ENCODE data around the gene SLC26A1. TPM values are rescaled to one million over a fixed set of nuclear protein-coding genes. Genes with fewer than 3 reads are reported as not detected.
A peak's percentile ranks its signal among the peaks of the same experiment; 100 is the strongest.

The SLC26A1 gene
- total RNA-seq, 1 donor from 2014 or later: under 0.01 TPM

DNA sequence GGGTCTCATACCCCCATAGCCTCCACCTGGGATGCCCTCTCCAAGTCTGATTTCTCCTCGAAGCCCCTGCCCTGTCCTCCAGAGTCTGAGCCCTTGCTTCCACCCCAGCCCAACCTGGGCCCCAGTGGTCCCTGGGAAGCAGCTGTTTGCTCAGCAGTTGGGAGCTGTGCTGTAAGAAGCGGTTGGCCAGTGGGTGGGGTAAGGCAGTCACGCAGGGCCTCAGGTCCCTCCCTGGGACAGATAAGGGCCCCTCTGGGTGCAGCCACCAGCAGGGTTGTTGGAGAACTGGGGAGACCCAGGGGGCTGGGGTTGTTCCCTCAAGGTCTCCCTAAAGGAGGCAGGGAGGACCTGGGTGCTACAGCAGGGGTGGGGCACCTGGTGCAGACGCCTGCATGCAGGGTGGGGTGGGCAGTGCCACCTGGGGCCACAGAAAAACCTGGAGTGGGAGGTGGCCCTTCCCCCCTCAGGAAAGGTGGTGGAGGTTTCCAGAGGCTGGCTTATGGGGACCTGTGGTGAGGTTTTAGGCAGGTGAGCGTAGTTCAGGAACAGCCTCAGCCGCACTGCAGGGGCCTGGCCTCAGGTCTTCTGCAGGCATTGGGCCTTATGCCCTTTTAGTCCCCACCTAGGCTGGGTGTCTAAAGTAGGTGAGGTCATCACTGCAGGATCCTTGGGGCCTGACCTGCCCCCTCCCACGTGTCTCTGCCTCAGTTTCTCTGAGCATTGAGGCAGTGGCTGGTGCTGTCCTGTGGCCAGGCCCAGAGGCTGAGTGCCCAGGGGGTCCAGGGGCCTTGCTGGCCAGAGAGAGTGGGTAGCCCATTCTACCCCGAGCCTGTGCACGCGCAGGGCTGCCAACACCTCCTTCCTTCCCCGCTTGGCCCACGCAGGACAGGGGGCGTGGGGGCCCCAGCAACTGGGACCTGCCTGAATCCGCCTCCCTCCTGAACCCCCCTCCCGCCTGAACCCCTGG lies 3.1 kb upstream of the SLC26A1 start:
- no peak for FAIRE-seq
- H3K36me3 ChIP-seq (ENCODE audit: control insufficient read depth, insufficient read depth, low read length): no peaks in the 10 kb centered on the region
- peaks cover 35% of the 10 kb centered on the region for H3K27me3 ChIP-seq (ENCODE audit: control insufficient read depth, insufficient read depth, low read length)
- TF ChIP-seq, protein P1, sequence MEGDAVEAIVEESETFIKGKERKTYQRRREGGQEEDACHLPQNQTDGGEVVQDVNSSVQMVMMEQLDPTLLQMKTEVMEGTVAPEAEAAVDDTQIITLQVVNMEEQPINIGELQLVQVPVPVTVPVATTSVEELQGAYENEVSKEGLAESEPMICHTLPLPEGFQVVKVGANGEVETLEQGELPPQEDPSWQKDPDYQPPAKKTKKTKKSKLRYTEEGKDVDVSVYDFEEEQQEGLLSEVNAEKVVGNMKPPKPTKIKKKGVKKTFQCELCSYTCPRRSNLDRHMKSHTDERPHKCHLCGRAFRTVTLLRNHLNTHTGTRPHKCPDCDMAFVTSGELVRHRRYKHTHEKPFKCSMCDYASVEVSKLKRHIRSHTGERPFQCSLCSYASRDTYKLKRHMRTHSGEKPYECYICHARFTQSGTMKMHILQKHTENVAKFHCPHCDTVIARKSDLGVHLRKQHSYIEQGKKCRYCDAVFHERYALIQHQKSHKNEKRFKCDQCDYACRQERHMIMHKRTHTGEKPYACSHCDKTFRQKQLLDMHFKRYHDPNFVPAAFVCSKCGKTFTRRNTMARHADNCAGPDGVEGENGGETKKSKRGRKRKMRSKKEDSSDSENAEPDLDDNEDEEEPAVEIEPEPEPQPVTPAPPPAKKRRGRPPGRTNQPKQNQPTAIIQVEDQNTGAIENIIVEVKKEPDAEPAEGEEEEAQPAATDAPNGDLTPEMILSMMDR (IDR thresholded peaks at IDR 0.05; ENCODE audit: insufficient read depth, low read length, severe bottlenecking): no peak
- no peak for DNase-seq (ENCODE audit: low read depth)
- no peak overlapping the region for H3K4me3 ChIP-seq (ENCODE audit: low read depth, low read length)

DNA sequence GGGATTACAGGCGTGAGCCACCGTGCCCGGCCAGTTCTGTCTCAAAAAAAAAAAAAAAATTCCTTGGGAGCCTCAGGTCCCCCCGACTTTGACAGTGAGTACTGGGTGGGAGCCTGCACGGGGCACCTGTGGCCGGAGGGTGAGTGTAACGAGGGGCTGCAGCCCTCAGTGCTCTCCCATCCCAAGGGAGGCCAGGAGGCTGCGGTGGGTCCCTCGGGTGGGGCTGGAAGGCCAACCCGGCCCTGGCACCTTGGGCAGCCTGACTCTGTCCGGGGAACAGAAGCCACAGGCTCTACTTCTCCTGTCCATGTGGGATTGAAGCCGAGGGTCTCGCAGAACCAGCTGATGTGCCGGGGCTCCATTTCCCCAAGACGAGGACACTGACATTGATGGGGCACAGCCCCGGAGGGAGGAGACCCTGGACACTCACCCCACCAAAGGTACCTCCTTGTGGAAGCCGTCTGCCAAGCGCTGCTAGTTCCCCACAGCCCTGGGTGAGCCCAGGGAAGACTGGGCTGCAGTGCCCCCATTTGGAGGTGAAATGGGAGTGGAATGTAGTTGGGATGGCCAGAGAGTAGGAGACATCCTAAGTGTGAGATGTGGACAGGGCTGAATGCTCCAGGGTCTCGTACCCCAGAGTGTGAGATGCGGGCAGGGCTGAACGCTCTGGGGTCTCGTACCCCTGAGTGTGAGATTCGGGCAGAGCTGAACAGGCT lies 2.3 kb upstream of the SLC26A1 start:
- Histone ChIP-seq H3K36me3 (ENCODE audit: control insufficient read depth, insufficient read depth, low read length) (no peaks in the 10 kb centered on the region), H3K4me3 (ENCODE audit: low read depth, low read length) (no peak overlapping the region), H3K27me3 (ENCODE audit: control insufficient read depth, insufficient read depth, low read length) (peaks cover 28% of the 10 kb centered on the region)
- peak; percentile 68 for FAIRE-seq
- no peak for DNase-seq (ENCODE audit: low read depth)
- TF ChIP-seq, protein P1 (IDR thresholded peaks at IDR 0.05; ENCODE audit: insufficient read depth, low read length, severe bottlenecking): no peak

DNA sequence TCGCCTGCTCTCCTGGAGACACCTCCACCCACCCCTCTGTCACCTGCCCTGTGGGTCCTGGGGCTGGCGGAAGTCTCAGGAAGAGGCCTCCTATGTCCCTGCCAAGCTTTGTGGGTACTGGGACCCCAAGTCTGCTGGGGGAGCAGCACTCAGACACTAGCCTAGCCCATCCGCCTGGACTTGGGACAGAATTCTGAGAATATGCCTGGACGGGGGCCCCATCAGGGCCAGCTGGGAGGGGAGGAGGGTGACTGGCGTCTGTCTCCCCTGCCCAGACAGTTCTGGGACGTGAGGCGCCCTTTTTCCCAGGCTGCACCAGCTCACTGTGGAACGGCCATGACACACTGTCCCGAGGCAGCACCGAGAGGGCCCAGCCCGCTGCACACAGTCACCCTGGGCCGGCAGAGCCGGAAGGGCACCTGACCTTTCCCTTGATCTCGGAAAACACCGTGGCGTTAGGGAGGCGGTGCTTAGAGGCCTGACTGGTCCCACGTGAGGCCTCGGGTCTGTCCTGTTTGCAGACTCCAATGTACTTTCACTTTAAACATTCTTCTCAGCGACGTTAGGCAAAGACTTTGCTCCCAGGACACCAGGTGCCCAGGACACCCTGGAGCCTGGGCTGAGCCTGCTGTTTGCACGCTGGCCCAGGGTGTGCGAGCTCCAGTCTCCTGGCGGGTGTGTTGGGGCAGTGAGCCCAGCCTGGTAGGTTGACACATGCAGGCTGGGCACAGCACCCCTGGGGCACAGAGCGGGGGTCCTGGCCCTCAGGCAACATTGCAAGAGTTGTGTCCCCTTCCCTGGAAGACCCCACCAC lies 700 bp downstream of the SLC26A1 start:
- H3K4me3 ChIP-seq (ENCODE audit: low read depth, low read length): no peak overlapping the region
- TF ChIP-seq, protein P1 (IDR thresholded peaks at IDR 0.05; ENCODE audit: insufficient read depth, low read length, severe bottlenecking): no peak
- FAIRE-seq (peak; percentile 13), DNase-seq (ENCODE audit: low read depth) (no peak)
- H3K27me3 ChIP-seq (ENCODE audit: control insufficient read depth, insufficient read depth, low read length): peaks cover 6% of the 10 kb centered on the region
- H3K36me3 ChIP-seq (ENCODE audit: control insufficient read depth, insufficient read depth, low read length): peaks cover 5% of the 10 kb centered on the region

DNA sequence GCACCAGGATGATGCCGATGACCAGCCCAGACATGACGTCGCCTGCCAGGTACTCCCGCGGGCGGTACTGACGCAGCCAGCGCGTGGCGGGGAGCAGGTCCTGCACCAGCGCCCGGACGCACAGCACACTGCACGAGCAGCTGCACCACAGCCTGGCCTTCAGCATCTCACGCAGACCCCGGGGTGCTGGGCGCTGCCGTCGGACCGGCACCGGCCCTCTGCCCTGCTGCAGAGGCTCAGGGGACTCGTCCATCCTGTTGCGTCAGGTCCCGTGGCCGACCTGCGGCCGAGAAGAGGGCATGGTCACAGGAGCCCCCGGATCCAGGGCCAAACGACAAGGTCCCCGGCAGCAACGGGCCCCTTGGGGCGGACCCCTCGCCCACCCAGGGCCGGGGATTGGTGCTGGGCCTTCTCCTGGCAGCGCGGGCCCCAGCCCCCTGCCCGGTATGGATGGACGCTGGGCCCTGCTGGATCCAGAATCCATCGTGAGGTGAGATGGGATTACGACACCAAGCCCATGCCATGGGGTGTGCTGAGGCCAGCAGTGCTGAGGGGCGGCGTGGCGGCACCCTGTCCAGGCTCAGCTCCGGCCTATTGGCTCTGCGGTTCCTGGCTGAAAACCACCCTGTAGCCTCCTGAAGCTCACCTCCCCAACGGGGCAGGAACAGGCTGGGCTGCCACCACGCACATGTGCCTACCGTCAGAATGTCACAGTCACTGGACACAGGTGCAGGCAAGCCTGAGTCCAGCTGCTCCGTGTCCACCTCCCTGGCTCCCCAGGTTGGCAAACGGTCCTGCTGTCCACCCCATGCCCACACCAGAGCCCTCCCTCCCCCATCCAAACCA lies 1.5 kb downstream of the SLC26A1 start:
- peaks cover 3% of the 10 kb centered on the region for H3K27me3 ChIP-seq (ENCODE audit: control insufficient read depth, insufficient read depth, low read length)
- no peak for DNase-seq (ENCODE audit: low read depth)
- TF ChIP-seq, protein P1 (IDR thresholded peaks at IDR 0.05; ENCODE audit: insufficient read depth, low read length, severe bottlenecking): no peak
- H3K36me3 ChIP-seq (ENCODE audit: control insufficient read depth, insufficient read depth, low read length): peaks cover 5% of the 10 kb centered on the region
- H3K4me3 ChIP-seq (ENCODE audit: low read depth, low read length): no peak overlapping the region
- FAIRE-seq: no peak
